Measurements from ENCODE around the gene HMCN2.
"Not testable (repeated sequence)": the region's sequence is repeated elsewhere in the genome, so short reads cannot be mapped to it uniquely, and the experiment has no call there.

Gene HMCN2

DNA sequence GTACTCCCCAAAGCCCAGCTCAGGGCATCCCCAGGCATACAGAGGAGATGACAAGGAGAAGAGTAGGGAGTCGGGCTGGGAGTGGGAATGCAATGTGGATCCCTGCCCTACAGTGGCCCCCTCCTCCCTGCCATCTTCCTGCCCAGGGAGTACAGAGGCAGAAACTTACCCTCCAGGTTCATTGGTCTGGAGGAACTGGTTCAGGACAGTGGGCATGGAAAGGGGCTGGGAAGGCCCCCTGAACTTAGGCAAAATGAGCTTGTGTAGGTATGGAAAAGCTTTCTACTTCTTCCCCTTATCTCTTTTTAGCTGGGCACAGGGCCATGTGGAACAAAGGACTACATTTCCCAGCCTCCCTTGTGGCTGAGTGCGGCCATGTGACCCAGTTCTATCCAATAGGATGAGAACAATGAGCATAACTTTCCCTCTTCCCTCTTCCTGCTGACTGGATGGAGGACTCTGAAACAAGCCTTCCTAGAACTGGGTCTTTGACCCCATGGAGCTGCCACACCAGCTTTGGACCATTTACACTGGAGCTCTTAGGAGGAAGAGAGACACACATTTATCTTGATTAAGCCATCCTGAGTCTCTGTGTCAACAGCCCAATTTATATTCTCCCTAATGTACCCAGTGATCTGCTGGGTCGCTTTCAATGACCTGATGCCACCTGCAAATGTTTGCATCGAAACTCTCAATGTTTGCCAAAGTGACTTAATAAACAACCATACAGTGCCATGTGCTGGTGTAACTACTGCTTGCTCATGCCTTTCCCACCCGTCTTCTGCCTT, 25.0 kb upstream of the HMCN2 start:
- peak; percentile 14 for DNase-seq

DNA sequence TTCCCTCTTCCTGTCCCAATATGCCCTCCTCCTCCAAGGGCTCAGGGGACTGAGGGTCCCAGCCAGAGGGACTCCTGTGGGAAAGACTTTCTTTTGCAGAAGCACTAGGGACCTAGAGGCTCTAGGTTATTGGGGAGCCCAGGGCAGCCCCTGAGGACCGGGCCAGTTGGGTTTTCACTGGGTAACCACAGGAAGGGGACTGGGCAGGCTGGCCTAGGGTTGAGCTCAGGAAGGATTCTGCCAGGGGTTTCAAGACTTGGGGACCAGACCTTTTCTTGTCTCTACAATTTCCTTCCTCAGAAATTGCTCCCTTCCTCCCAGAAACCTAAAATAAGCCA, 24.4 kb upstream of the HMCN2 start:
- DNase-seq, result no peak

DNA sequence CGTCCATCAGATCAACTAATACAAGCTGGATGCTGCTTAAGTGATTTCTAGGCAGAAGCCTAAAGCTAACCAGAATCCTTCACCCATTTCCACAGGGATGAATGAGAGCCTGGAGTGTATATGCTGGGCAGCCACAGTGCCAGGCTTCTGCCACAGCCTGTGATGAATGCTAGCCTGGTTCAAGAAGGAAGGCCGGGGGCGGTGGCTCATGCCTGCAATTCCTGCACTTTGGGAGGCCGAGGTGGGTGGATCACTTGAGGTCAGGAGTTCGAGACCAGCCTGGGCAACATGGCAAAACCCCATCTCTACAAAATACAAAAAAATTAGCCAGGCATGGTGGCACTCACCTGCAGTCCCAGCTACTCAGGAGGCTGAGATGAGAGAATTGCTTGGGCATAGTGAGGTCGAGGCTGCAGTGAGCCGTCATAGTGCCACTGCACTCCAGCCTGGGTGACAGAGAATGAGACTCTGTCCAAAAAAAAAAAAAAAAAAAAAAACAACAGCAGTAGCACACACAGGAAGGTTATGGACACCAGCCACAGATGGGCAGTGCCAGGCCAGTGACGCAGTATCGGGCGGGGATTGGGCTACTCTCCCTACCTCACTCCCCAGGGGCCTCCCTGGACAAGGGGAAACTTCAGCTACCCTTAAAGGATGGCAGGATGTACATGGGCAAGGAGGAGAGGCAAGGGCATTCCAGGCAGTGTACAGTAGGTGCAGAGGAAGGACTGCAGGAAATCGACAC, 23.1 kb upstream of the HMCN2 start:
- DNase-seq, result no peak

DNA sequence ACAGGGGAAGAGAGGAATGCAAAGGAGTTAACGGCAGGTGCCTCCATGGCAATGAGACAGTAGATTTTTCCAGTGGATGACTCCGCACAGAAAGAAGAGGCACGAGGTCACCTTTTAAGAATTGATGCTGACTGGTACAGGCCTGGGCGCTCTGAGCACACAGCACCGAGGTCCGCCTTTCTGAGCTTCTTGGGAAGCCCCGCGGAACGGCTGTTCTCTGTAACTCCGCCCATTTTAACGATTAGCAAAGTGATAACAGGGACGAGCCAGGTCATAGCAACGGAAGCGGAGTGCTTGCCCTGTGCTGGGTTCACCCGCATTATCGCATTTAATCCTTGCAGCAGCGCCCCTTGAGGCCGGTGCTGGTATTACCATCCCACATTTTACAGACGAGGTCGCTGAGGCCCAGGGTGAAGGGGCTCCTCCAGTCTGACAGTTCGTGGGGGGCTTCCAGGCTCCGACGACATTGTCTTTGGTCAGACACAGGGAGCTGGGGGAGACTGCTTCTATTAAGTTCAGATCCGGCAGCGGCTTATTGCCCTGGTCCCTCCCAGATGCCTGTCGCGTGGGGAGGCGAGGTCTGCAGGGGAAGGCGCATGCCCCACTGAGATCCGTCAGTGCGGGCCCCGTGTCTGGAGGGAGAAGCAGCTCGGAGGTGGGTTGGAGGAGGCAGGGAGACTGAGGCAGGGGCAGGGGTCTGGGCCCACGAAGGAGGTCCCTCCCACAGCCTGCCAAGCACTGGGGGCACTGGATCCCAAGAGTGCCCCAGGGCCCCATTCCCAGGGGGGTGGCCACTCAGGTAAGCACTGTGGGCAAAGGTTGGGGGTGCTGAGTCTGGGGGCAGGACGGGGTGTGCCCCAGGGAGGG, 22.3 kb upstream of the HMCN2 start:
- DNase-seq, result no peak

DNA sequence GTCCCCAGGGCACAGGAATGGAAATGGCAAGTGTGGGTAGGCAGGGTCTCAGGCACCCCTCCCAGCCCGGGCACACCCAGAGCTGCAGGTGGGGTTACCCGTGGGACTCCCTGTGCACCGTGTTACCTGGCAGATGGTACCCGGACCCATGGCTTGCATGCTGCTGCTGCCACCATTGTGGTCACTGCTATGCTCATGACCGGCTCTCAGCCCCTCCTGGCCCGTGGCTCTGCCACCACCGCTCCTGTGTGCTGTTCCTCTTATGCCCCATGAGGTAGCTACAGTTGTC, 21.7 kb upstream of the HMCN2 start:
- DNase-seq, result no peak

DNA sequence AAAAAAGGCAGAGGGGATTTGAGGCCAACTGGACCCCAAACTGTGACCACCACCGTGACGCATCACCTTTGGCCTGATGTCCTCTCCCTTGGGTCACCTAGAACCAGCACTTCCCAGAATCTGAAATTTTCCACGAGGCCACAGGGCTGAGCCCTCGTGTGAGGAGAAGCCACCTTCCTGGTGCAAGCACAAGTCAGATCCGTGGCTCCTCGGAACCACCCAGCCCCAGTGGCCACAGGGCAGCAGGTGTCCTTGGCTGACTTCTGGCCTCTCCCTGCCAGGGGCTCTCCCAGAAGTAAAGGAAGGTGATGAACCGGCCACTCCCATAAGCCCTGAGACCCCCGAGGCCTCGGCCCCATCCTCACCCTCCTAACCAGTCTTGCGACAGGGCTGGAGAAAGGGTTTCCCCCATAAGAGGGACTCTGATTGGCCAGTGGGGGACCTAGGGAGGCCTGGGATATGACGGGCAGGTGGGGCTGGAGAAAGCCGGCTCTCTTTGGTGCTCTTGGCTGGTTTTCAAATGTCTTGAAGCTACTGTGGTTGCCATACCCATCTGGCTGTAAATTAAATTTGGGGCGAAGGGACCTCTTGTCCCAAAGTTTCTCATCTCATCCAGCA, 20.9 kb upstream of the HMCN2 start:
- no peak for DNase-seq

- DNase-seq, result no peak
Measured at GRCh38 chr9:130245474-130245873, 20.1 kb upstream of the HMCN2 start.

DNA sequence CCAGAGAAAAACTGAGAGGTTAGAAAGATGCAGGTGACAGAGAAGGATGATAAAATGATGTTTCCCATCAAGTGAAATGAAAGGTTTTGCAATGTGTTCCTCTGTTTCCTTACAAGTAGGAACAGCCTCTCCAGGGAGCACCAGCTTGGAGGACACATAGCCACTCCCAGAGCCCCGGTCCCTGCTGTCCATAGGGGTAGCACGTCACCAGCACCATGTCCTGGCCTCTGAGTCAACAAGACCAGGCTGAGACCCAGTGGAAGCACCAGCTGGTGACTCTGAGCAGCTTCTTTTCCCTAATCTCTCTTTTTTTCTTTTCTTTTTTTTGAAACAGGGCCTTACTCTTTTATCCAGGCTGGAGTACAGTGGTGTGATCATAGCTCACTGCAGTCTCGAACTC, 19.4 kb upstream of the HMCN2 start:
- DNase-seq, result no peak

- no peak for DNase-seq
Measured at GRCh38 chr9:130254747-130255630, 10.6 kb upstream of the HMCN2 start.

GRCh38 chr9:130255631-130256134, 9.9 kb upstream of the HMCN2 start:
- no peak for DNase-seq

GRCh38 chr9:130256644-130257043, 8.9 kb upstream of the HMCN2 start:
- DNase-seq, result no peak

DNA sequence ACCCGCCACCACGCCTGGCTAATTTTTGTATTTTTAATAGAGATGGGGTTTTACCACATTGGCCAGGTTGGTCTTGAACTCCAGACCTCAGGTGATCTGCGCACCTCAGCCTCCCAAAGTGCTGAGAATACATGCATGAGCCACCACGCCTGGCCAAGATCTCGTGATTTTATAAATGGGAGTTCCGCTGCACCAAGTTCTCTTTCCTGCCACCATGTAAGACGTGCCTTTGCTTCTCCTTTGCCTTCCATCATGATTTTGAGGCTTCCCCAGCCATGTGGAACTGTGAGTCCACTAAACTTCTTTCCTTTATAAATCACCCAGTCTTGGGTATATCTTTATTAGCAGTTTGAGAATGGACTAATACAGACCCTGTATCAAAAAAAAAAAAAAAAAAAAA, 7.4 kb upstream of the HMCN2 start:
- not testable (repeated sequence) for DNase-seq

DNA sequence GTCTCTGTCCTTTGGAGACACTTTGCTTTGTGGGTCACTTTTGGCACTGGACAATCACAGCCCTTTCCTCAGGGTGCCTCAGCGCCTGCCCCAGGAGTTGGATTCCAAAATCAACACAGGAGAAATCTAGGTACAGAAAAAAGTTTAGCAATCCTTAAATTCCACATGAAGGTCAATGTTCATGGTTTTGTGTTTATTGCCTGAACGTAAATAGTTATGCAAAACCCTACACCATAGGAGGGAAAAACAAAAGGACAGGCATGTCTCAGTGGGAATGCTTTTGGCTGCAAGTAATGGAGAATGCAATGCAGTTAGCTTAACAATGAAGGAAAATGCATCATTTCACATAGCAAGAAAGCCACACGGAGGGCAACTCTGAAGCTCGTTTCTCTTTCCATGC, 6.5 kb upstream of the HMCN2 start:
- no peak for DNase-seq

GRCh38 chr9:130260816-130261765, 4.5 kb upstream of the HMCN2 start:
- no peak for DNase-seq

- no peak for DNase-seq
Measured at GRCh38 chr9:130262061-130262745, 3.4 kb upstream of the HMCN2 start.

- DNase-seq, result no peak
Measured at GRCh38 chr9:130262771-130263170, 2.8 kb upstream of the HMCN2 start.

- DNase-seq, result no peak
Measured at GRCh38 chr9:130263601-130264413, 1.8 kb upstream of the HMCN2 start.

GRCh38 chr9:130264414-130265350, 878 bp upstream of the HMCN2 start:
- no peak for DNase-seq
